ENCODE data around the gene RNF224. TPM values are rescaled to one million over a fixed set of nuclear protein-coding genes. Genes with fewer than 3 reads are reported as not detected.

Gene RNF224
- total and polyA plus RNA-seq, 2 experiments from 2014 or later = 0.63 TPM; not detected in 1

- Histone ChIP-seq H3K27ac (ENCODE audit: low read depth) (no peak overlapping the region), H3K36me3 (ENCODE audit: insufficient read depth) (no peaks in the 10 kb centered on the region), H3K4me1 (ENCODE audit: insufficient read depth) (peaks cover 15% of the 10 kb centered on the region; the same call in 1 of the 2 replicates), H3F3A (replicated peaks; ENCODE audit: low read depth) (0 out of 2 replicates have a peak, but pooled peaks cover 17% of the 10 kb centered on the region), H3K4me2 (no peak overlapping the region), H3K4me3 (no peak overlapping the region), H2AFZ (no peak overlapping the region), H3K9me2 (ENCODE audit: insufficient read depth) (no peaks in the 10 kb centered on the region), H4K20me1 (replicated peaks; ENCODE audit: insufficient read depth) (peaks cover 4% of the 10 kb centered on the region; the same call in 1 of the 2 replicates), H3K79me2 (replicated peaks; ENCODE audit: insufficient read depth) (peaks cover under 1% of the 10 kb centered on the region; the same call in 1 of the 2 replicates), H3K27me3 (ENCODE audit: insufficient read depth) (no peaks in the 10 kb centered on the region)
- Mint-ChIP-seq H3K27me3 (ENCODE audit: insufficient read depth, low read depth, poor library complexity) (peaks cover 21% of the 10 kb centered on the region), H3K36me3 (ENCODE audit: low read depth) (peaks cover 14% of the 10 kb centered on the region), H3K4me1 (peaks cover 24% of the 10 kb centered on the region), H3K9me3 (no peaks in the 10 kb centered on the region), H3K27ac (no peak overlapping the region), H3K4me3 (no peak overlapping the region)
- no peak for DNase-seq (ENCODE audit: low spot score)
- no peak for TF ChIP-seq ETS1 (IDR thresholded peaks at IDR 0.05)
- TF ChIP-seq CREB1 (CRISPR knock-in tag; IDR thresholded peaks at IDR 0.05; ENCODE audit: low read depth) = no peak
- no peak for TF ChIP-seq EZH2phosphoT487 (IDR thresholded peaks at IDR 0.05; ENCODE audit: unreplicated experiment)
- TF ChIP-seq ZNF462 (CRISPR knock-in tag; IDR thresholded peaks at IDR 0.05) = no peak
- no peak for TF ChIP-seq JUNB (IDR thresholded peaks at IDR 0.05; ENCODE audit: unreplicated experiment)
- TF ChIP-seq CTCF (conservative IDR thresholded peaks at IDR 0.05; ENCODE audit: low read depth in 2 of 2) = no peak
- no peak for TF ChIP-seq REST (IDR thresholded peaks at IDR 0.05; ENCODE audit: unreplicated experiment)
- TF ChIP-seq ZNF331 (CRISPR knock-in tag; IDR thresholded peaks at IDR 0.05; ENCODE audit: low read depth) = no peak
- no peak for TF ChIP-seq POLR2AphosphoS5 (IDR thresholded peaks at IDR 0.05; ENCODE audit: low read depth)
- TF ChIP-seq EZH2 (IDR thresholded peaks at IDR 0.05; ENCODE audit: low read depth, unreplicated experiment) = no peak
- no peak for TF ChIP-seq STAT1 (IDR thresholded peaks at IDR 0.05; ENCODE audit: unreplicated experiment)
- no peak for TF ChIP-seq NANOG (IDR thresholded peaks at IDR 0.05; ENCODE audit: borderline replicate concordance)
- TF ChIP-seq ZNF114 (CRISPR knock-in tag; IDR thresholded peaks at IDR 0.05) = no peak
- no peak for ATAC-seq
These were observed 20.5 kb downstream of the RNF224 start for GRCh38 chr9:137247916-137248175.
